ENCODE results near the gene CAD. TPM values are rescaled to one million over a fixed set of nuclear protein-coding genes. Genes with fewer than 3 reads are reported as not detected.
A peak's percentile ranks its signal among the peaks of the same experiment; 100 is the strongest.

Gene CAD
- total and polyA plus RNA-seq, 9 of the 15 experiments (the other 6 are each of a cell fraction or from before 2014, with no cell fraction given), result 7.5 to 126 (median 33.7) TPM

DNA sequence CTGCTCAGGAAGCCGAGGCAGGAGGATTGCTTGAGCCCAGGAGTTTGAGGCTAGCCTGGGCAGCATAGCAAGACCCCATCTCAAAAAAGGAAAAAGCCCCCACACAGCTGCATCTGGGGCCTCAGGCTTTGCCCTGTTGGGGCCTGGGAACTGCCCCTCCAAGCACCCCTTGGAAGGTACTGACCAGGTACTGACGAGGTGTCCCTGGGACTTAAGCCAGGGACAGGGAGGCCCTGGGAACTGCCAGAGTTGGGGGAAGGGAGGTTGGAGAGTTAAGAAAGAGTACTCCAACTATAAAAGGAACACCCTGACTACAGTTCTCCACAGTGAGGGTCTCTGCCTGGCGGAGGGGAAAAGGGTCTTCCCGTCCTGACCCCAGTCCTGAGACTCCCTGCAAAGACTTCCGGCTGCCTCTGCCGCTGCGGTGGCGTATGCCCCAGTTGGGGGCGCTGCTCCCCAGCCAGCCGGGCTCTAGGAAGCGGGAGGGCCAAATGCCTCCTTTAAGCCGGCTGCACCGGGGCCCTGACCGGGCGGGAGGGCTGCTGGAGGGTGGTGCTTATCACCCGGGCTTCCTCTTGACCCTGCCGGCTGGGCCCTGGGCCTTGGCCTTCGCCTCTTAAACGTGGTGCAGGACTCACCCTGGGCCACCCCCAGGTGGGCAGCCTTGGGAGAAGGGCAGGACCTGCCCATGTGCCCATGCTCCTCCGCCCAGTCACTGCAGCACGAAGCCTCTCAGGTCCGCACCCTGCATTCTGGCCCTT lies 32.9 kb downstream of the CAD start (continued):
- TF ChIP-seq, protein P1, sequence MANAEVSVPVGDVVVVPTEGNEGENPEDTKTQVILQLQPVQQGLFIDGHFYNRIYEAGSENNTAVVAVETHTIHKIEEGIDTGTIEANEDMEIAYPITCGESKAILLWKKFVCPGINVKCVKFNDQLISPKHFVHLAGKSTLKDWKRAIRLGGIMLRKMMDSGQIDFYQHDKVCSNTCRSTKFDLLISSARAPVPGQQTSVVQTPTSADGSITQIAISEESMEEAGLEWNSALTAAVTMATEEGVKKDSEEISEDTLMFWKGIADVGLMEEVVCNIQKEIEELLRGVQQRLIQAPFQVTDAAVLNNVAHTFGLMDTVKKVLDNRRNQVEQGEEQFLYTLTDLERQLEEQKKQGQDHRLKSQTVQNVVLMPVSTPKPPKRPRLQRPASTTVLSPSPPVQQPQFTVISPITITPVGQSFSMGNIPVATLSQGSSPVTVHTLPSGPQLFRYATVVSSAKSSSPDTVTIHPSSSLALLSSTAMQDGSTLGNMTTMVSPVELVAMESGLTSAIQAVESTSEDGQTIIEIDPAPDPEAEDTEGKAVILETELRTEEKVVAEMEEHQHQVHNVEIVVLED (CRISPR knock-in tag; IDR thresholded peaks at IDR 0.05), result no peak
- TF ChIP-seq ZNF282 (CRISPR knock-in tag; IDR thresholded peaks at IDR 0.05) (no peak), ESRRB (CRISPR knock-in tag; IDR thresholded peaks at IDR 0.05; ENCODE audit: borderline replicate concordance) (no peak), TEAD1 (CRISPR knock-in tag; IDR thresholded peaks at IDR 0.05) (no peak), MAZ (CRISPR knock-in tag; conservative IDR thresholded peaks at IDR 0.05 in 1 of 2, IDR thresholded peaks at IDR 0.05 in 1 of 2) (peak; percentile 72 to 93; a peak in 3 of 4 replicates), ZNF384 (IDR thresholded peaks at IDR 0.05; ENCODE audit: low read depth, low read length) (peak; percentile 64; the same call in 1 of the 2 replicates), ZNF140 (CRISPR knock-in tag; IDR thresholded peaks at IDR 0.05) (no peak)
- TF ChIP-seq, protein P2, sequence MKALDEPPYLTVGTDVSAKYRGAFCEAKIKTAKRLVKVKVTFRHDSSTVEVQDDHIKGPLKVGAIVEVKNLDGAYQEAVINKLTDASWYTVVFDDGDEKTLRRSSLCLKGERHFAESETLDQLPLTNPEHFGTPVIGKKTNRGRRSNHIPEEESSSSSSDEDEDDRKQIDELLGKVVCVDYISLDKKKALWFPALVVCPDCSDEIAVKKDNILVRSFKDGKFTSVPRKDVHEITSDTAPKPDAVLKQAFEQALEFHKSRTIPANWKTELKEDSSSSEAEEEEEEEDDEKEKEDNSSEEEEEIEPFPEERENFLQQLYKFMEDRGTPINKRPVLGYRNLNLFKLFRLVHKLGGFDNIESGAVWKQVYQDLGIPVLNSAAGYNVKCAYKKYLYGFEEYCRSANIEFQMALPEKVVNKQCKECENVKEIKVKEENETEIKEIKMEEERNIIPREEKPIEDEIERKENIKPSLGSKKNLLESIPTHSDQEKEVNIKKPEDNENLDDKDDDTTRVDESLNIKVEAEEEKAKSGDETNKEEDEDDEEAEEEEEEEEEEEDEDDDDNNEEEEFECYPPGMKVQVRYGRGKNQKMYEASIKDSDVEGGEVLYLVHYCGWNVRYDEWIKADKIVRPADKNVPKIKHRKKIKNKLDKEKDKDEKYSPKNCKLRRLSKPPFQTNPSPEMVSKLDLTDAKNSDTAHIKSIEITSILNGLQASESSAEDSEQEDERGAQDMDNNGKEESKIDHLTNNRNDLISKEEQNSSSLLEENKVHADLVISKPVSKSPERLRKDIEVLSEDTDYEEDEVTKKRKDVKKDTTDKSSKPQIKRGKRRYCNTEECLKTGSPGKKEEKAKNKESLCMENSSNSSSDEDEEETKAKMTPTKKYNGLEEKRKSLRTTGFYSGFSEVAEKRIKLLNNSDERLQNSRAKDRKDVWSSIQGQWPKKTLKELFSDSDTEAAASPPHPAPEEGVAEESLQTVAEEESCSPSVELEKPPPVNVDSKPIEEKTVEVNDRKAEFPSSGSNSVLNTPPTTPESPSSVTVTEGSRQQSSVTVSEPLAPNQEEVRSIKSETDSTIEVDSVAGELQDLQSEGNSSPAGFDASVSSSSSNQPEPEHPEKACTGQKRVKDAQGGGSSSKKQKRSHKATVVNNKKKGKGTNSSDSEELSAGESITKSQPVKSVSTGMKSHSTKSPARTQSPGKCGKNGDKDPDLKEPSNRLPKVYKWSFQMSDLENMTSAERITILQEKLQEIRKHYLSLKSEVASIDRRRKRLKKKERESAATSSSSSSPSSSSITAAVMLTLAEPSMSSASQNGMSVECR (CRISPR knock-in tag; IDR thresholded peaks at IDR 0.05), result no peak
- TF ChIP-seq, protein P3, sequence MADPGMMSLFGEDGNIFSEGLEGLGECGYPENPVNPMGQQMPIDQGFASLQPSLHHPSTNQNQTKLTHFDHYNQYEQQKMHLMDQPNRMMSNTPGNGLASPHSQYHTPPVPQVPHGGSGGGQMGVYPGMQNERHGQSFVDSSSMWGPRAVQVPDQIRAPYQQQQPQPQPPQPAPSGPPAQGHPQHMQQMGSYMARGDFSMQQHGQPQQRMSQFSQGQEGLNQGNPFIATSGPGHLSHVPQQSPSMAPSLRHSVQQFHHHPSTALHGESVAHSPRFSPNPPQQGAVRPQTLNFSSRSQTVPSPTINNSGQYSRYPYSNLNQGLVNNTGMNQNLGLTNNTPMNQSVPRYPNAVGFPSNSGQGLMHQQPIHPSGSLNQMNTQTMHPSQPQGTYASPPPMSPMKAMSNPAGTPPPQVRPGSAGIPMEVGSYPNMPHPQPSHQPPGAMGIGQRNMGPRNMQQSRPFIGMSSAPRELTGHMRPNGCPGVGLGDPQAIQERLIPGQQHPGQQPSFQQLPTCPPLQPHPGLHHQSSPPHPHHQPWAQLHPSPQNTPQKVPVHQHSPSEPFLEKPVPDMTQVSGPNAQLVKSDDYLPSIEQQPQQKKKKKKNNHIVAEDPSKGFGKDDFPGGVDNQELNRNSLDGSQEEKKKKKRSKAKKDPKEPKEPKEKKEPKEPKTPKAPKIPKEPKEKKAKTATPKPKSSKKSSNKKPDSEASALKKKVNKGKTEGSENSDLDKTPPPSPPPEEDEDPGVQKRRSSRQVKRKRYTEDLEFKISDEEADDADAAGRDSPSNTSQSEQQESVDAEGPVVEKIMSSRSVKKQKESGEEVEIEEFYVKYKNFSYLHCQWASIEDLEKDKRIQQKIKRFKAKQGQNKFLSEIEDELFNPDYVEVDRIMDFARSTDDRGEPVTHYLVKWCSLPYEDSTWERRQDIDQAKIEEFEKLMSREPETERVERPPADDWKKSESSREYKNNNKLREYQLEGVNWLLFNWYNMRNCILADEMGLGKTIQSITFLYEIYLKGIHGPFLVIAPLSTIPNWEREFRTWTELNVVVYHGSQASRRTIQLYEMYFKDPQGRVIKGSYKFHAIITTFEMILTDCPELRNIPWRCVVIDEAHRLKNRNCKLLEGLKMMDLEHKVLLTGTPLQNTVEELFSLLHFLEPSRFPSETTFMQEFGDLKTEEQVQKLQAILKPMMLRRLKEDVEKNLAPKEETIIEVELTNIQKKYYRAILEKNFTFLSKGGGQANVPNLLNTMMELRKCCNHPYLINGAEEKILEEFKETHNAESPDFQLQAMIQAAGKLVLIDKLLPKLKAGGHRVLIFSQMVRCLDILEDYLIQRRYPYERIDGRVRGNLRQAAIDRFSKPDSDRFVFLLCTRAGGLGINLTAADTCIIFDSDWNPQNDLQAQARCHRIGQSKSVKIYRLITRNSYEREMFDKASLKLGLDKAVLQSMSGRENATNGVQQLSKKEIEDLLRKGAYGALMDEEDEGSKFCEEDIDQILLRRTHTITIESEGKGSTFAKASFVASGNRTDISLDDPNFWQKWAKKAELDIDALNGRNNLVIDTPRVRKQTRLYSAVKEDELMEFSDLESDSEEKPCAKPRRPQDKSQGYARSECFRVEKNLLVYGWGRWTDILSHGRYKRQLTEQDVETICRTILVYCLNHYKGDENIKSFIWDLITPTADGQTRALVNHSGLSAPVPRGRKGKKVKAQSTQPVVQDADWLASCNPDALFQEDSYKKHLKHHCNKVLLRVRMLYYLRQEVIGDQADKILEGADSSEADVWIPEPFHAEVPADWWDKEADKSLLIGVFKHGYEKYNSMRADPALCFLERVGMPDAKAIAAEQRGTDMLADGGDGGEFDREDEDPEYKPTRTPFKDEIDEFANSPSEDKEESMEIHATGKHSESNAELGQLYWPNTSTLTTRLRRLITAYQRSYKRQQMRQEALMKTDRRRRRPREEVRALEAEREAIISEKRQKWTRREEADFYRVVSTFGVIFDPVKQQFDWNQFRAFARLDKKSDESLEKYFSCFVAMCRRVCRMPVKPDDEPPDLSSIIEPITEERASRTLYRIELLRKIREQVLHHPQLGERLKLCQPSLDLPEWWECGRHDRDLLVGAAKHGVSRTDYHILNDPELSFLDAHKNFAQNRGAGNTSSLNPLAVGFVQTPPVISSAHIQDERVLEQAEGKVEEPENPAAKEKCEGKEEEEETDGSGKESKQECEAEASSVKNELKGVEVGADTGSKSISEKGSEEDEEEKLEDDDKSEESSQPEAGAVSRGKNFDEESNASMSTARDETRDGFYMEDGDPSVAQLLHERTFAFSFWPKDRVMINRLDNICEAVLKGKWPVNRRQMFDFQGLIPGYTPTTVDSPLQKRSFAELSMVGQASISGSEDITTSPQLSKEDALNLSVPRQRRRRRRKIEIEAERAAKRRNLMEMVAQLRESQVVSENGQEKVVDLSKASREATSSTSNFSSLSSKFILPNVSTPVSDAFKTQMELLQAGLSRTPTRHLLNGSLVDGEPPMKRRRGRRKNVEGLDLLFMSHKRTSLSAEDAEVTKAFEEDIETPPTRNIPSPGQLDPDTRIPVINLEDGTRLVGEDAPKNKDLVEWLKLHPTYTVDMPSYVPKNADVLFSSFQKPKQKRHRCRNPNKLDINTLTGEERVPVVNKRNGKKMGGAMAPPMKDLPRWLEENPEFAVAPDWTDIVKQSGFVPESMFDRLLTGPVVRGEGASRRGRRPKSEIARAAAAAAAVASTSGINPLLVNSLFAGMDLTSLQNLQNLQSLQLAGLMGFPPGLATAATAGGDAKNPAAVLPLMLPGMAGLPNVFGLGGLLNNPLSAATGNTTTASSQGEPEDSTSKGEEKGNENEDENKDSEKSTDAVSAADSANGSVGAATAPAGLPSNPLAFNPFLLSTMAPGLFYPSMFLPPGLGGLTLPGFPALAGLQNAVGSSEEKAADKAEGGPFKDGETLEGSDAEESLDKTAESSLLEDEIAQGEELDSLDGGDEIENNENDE (IDR thresholded peaks at IDR 0.05; ENCODE audit: low read depth, low read length), result no peak
